CD14-positive monocyte (primary cell): ENCODE results near the gene PKD1L1. TPM values are rescaled to one million over a fixed set of nuclear protein-coding genes. Genes with fewer than 3 reads are reported as not detected.
A peak's percentile ranks its signal among the peaks of the same experiment; 100 is the strongest.

Experiments used
- DNase-seq, 3 donors: peaks; one replicate each; pipeline ENCODE4 v3.0.0-alpha.2; 2011 to 2022
- H2AFZ ChIP-seq: 2 replicates; pipeline ENCODE4 v1.6.0; 2012; ENCODE audit warnings: mild to moderate bottlenecking, low read depth, low read length, inconsistent platforms; ENCODE audit not compliant: insufficient read depth, poor library complexity, severe bottlenecking
- H3K27ac ChIP-seq, 2 donors: 1 replicate in 1 of 2; 2 replicates in 1 of 2; pipeline ENCODE4 v1.5.1; 2012 to 2013; ENCODE audit warnings: low read length in 2 of 2, control low read depth in 1 of 2, inconsistent platforms in 1 of 2, low read depth in 1 of 2, mild to moderate bottlenecking in 1 of 2
- H3K27me3 ChIP-seq, 2 donors: one replicate each; pipeline versions ENCODE4 v1.6.0 to v1.6.1; 2011 to 2013; ENCODE audit warnings: low read length in 2 of 2; ENCODE audit not compliant: control insufficient read depth in 2 of 2, insufficient read depth in 2 of 2
- H3K36me3 ChIP-seq, 2 donors: replicated peaks in 1 of 2; 1 replicate in 1 of 2; 2 replicates in 1 of 2; pipeline versions ENCODE4 v1.5.1 to v1.6.1; 2012 to 2013; ENCODE audit warnings: low read length in 2 of 2, control low read depth in 1 of 2, inconsistent platforms in 1 of 2, mild to moderate bottlenecking in 1 of 2; ENCODE audit not compliant: insufficient read depth in 2 of 2, control insufficient read depth in 1 of 2
- H3K4me1 ChIP-seq, 2 donors: 1 replicate in 1 of 2; 2 replicates in 1 of 2; pipeline versions ENCODE4 v1.5.1 to v1.6.1; 2012 to 2013; ENCODE audit warnings: low read length in 2 of 2, control low read depth in 1 of 2, inconsistent platforms in 1 of 2, mild to moderate bottlenecking in 1 of 2, moderate library complexity in 1 of 2; ENCODE audit not compliant: insufficient read depth in 2 of 2, control insufficient read depth in 1 of 2
- H3K4me2 ChIP-seq: replicated peaks from 2 replicates; pipeline ENCODE3; 2012; ENCODE audit warnings: low read length, moderate library complexity, mild to moderate bottlenecking; ENCODE audit not compliant: poor library complexity, severe bottlenecking; ENCODE audit errors: extremely low read depth
- H3K4me3 ChIP-seq, 3 experiments: fragments of 200-600 bp in 1 of 3; sonication (generic) in 1 of 3; replicated peaks in 1 of 3; 1 replicate in 2 of 3; 2 replicates in 1 of 3; pipeline ENCODE4 v1.5.1; 2011 to 2013; ENCODE audit warnings: low read length in 3 of 3, mild to moderate bottlenecking in 3 of 3, control low read depth in 2 of 3, low read depth in 2 of 3, inconsistent platforms in 1 of 3, moderate library complexity in 1 of 3
- H3K79me2 ChIP-seq: 2 replicates; pipeline ENCODE4 v1.6.0; 2012; ENCODE audit warnings: mild to moderate bottlenecking, control low read depth, inconsistent platforms, low read length, moderate library complexity; ENCODE audit not compliant: insufficient read depth
- H3K9ac ChIP-seq: 2 replicates; pipeline ENCODE4 v1.6.0; 2017; ENCODE audit warnings: low read length, mild to moderate bottlenecking; ENCODE audit not compliant: insufficient read depth, poor library complexity, severe bottlenecking
- H3K9me3 ChIP-seq, 2 donors: replicated peaks in 1 of 2; 1 replicate in 1 of 2; 2 replicates in 1 of 2; pipeline versions ENCODE4 v1.5.1 to v1.6.1; 2012 to 2013; ENCODE audit warnings: low read length in 2 of 2, control low read depth in 1 of 2; ENCODE audit not compliant: control insufficient read depth in 1 of 2, insufficient read depth in 1 of 2
- H4K20me1 ChIP-seq: 2 replicates; pipeline ENCODE4 v1.6.0; 2012; ENCODE audit warnings: mild to moderate bottlenecking, low read length, control low read depth, moderate library complexity; ENCODE audit not compliant: insufficient read depth
- H3K27ac Mint-ChIP-seq, 7 donors: one replicate each; pipeline ENCODE4 v1.8.0; 2020; ENCODE audit warnings: mild to moderate bottlenecking in 7 of 7, mixed read lengths in 7 of 7, moderate library complexity in 6 of 7, inconsistent platforms in 2 of 7
- H3K27me3 Mint-ChIP-seq, 3 donors: one replicate each; pipeline ENCODE4 v1.8.0; 2021 to 2022; ENCODE audit warnings: low read depth in 3 of 3, mild to moderate bottlenecking in 3 of 3, mixed read lengths in 3 of 3, moderate library complexity in 3 of 3, inconsistent platforms in 1 of 3
- H3K36me3 Mint-ChIP-seq, 2 donors: one replicate each; pipeline ENCODE4 v1.8.0; 2020; ENCODE audit warnings: mixed read lengths in 2 of 2, inconsistent platforms in 1 of 2, mild to moderate bottlenecking in 1 of 2
- H3K4me1 Mint-ChIP-seq: one replicate; pipeline ENCODE4 v1.8.0; 2020; ENCODE audit warnings: mild to moderate bottlenecking, mixed read lengths
- H3K4me3 Mint-ChIP-seq, 2 donors: one replicate each; pipeline ENCODE4 v1.8.0; 2020; ENCODE audit warnings: mild to moderate bottlenecking in 2 of 2, mixed read lengths in 2 of 2, moderate library complexity in 1 of 2
- H3K9me3 Mint-ChIP-seq, 7 donors: one replicate each; pipeline ENCODE4 v1.8.0; 2020 to 2022; ENCODE audit warnings: mixed read lengths in 7 of 7, mild to moderate bottlenecking in 6 of 7, moderate library complexity in 6 of 7, inconsistent platforms in 2 of 7
- CTCF ChIP-seq: fragments of 200-600 bp; IDR thresholded peaks from one replicate; pipeline ENCODE4 v1.8.0; 2022; ENCODE audit warnings: antibody characterized with exemption, mild to moderate bottlenecking
- WGBS: methylation state at CpG from one replicate; pipeline ENCODE4 v1.1.5; 2013; ENCODE audit warnings: missing lambda C conversion rate; ENCODE audit not compliant: insufficient coverage; 5-methylcytosine and 5-hydroxymethylcytosine counted together
- intact Hi-C, 2 donors: fragments of 100-400 bp; cut with micrococcal nuclease; formaldehyde crosslinking; loops; one replicate each; pipeline versions ENCODE4 v1.15.0 to v1.15.1; 2023
- polyA plus RNA-seq, 3 donors: library from polyadenylated mRNA; depleted of rRNA in 1 of 3; unstranded in 2 of 3; stranded (reverse) in 1 of 3; fragments of 300-500 nt in 2 of 3; fragments of >200 nt in 1 of 3; fragmentation: Illumina TruSeq in 2 of 3; gene quantifications; 1 replicate in 2 of 3; 2 replicates in 1 of 3; pipeline ENCODE4 v1.2.3, GENCODE V29; 2012 to 2021

Gene PKD1L1
- polyA plus RNA-seq, 3 donors = 0.19 TPM; not detected in 2

- Histone ChIP-seq H3K27ac (no peak overlapping the region), H3K9ac (no peak overlapping the region), H3K4me2 (no peak overlapping the region), H2AFZ (no peak overlapping the region), H3K36me3 (no peaks in the 10 kb centered on the region), H3K4me1 (no peaks in the 10 kb centered on the region), H3K4me3 (no peak overlapping the region), H3K27me3 (no peaks in the 10 kb centered on the region), H3K79me2 (no peaks in the 10 kb centered on the region), H3K9me3 (no peaks in the 10 kb centered on the region), H4K20me1 (no peaks in the 10 kb centered on the region)
- DNase-seq = no peak
- Mint-ChIP-seq H3K9me3 (no peaks in the 10 kb centered on the region), H3K27me3 (peaks cover 5 to 12% (median 11%) of the 10 kb centered on the region in 3 donors), H3K36me3 (no peaks in the 10 kb centered on the region), H3K27ac (peak overlapping the region in 1 of 7 donors; percentile 70), H3K4me3 (no peak overlapping the region), H3K4me1 (no peaks in the 10 kb centered on the region)
- WGBS = 96% methylated on average over 8 of the region's 9 CpGs
- TF ChIP-seq CTCF = no peak
- intact Hi-C loops = no loop called here
Measured at GRCh38 chr7:47730142-47730541, 218.1 kb downstream of the PKD1L1 start.

- H3K4me3 Mint-ChIP-seq = no peak overlapping the region
- H3K4me3 ChIP-seq = no peak overlapping the region
- DNase-seq = no peak
- no peaks in the 10 kb centered on the region for H3K9me3 ChIP-seq
- H3K4me1 ChIP-seq = no peaks in the 10 kb centered on the region
- no peaks in the 10 kb centered on the region for H3K36me3 ChIP-seq
- H3K27me3 Mint-ChIP-seq = peaks cover 5 to 11% (median 9%) of the 10 kb centered on the region in 3 donors
- no peaks in the 10 kb centered on the region for H4K20me1 ChIP-seq
- H3K4me1 Mint-ChIP-seq = no peaks in the 10 kb centered on the region
- H3K4me2 ChIP-seq = no peak overlapping the region
- no peak overlapping the region for H3K27ac ChIP-seq
- 100% methylated on average over 1 of the region's 3 CpGs for WGBS
- TF ChIP-seq CTCF = no peak
- H3K9ac ChIP-seq = no peak overlapping the region
- peak overlapping the region in 1 of 7 donors; percentile 14 for H3K27ac Mint-ChIP-seq
- intact Hi-C loops = no loop called here
- no peaks in the 10 kb centered on the region for H3K79me2 ChIP-seq
- H3K36me3 Mint-ChIP-seq = no peaks in the 10 kb centered on the region
- H3K27me3 ChIP-seq = no peaks in the 10 kb centered on the region
- H3K9me3 Mint-ChIP-seq = no peaks in the 10 kb centered on the region
- H2AFZ ChIP-seq = no peak overlapping the region
Measured at GRCh38 chr7:47726047-47726726, 222.1 kb downstream of the PKD1L1 start.
